ENCODE results near the gene ZRANB1. TPM values are rescaled to one million over a fixed set of nuclear protein-coding genes. Genes with fewer than 3 reads are reported as not detected.
A peak's percentile ranks its signal among the peaks of the same experiment; 100 is the strongest.
"Not testable (repeated sequence)": the region's sequence is repeated elsewhere in the genome, so short reads cannot be mapped to it uniquely, and the experiment has no call there.

The ZRANB1 gene
- total RNA-seq, 2 experiments from 2014 or later: 14.5 to 17.0 TPM

DNA sequence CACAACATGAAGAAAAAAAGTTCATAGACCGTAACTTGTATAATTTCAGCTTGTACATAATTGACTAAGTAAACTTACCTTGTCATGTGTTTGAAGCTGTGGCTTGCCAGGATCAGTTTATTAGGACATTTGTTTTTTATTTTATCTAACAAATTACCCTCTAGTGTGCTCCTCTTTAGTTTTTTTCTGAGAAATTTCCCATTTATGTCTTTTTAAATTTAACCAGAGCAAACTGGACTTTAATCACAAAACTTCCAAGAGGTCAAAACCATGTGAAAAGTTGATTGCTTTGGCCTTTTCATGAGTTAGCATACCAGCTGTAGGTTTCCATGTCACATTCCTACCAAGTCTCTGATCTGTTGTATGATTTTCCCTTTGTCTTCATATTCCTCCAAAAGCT is 42.5 kb downstream of the ZRANB1 start:
- Histone ChIP-seq H3K27ac (ENCODE audit: low read depth, low read length, poor library complexity, severe bottlenecking) (no peak overlapping the region), H3K36me3 (ENCODE audit: insufficient read depth, low read length) (peaks cover 70% of the 10 kb centered on the region), H3K4me3 (ENCODE audit: low read depth, low read length, poor library complexity, severe bottlenecking) (no peak overlapping the region), H3K4me2 (ENCODE audit: low read length) (no peak overlapping the region), H2AFZ (ENCODE audit: low read length) (no peak overlapping the region), H3K79me2 (ENCODE audit: insufficient read depth, low read depth, low read length) (peaks cover 13% of the 10 kb centered on the region), H3K4me1 (ENCODE audit: insufficient read depth, low read length, poor library complexity, severe bottlenecking) (peaks cover 25% of the 10 kb centered on the region), H3K9me2 (ENCODE audit: insufficient read depth, low read length) (no peaks in the 10 kb centered on the region), H4K20me1 (ENCODE audit: insufficient read depth, low read length) (no peaks in the 10 kb centered on the region), H3K9me3 (ENCODE audit: low read length) (no peaks in the 10 kb centered on the region)
- intact Hi-C loops (cut with micrococcal nuclease; ENCODE audit: unreplicated experiment): no loop called here
- ChIA-PET POLR2A (no interaction called here), CTCF (ENCODE audit: unreplicated experiment) (no interaction called here)
- TF ChIP-seq EZH2phosphoT487 (IDR thresholded peaks at IDR 0.05; ENCODE audit: borderline replicate concordance, low read depth, low read length): no peak
- TF ChIP-seq, protein P1, sequence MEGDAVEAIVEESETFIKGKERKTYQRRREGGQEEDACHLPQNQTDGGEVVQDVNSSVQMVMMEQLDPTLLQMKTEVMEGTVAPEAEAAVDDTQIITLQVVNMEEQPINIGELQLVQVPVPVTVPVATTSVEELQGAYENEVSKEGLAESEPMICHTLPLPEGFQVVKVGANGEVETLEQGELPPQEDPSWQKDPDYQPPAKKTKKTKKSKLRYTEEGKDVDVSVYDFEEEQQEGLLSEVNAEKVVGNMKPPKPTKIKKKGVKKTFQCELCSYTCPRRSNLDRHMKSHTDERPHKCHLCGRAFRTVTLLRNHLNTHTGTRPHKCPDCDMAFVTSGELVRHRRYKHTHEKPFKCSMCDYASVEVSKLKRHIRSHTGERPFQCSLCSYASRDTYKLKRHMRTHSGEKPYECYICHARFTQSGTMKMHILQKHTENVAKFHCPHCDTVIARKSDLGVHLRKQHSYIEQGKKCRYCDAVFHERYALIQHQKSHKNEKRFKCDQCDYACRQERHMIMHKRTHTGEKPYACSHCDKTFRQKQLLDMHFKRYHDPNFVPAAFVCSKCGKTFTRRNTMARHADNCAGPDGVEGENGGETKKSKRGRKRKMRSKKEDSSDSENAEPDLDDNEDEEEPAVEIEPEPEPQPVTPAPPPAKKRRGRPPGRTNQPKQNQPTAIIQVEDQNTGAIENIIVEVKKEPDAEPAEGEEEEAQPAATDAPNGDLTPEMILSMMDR (conservative IDR thresholded peaks at IDR 0.05; ENCODE audit: low read length): no peak
- BruUV-seq (replicated peaks): no TSS peak
- no peak for DNase-seq (ENCODE audit: low spot score)

DNA sequence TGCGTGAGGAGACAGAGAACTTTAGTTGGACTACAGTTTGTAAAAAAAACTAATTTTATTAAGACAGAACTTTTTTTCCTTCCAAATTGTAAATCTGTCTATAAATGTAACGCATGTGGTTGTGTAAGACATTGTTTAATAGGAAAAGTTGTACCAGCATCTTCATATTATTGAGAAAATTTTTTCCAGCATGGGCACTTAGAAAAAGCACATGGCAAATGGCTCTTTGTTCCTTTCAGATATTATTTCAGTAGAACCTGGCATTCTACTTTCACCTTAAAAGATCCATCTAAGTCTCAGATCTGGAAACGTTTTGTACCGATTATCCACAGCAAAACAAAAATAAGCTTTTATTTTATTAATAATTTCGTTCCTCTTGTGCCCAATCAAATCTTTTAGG is 43.2 kb downstream of the ZRANB1 start:
- BruUV-seq (replicated peaks): TSS peak; percentile 24
- no peak overlapping the region for H3K4me2 ChIP-seq (ENCODE audit: low read length)
- H3K9me3 ChIP-seq (ENCODE audit: low read length): no peaks in the 10 kb centered on the region
- H3K4me1 ChIP-seq (ENCODE audit: insufficient read depth, low read length, poor library complexity, severe bottlenecking): peaks cover 33% of the 10 kb centered on the region
- intact Hi-C loops (cut with micrococcal nuclease; ENCODE audit: unreplicated experiment): loop anchor here (5.0 kb wide), 1 partner anchor 68 kb away; no protein-coding TSS in a partner anchor
- H3K79me2 ChIP-seq (ENCODE audit: insufficient read depth, low read depth, low read length): peaks cover 9% of the 10 kb centered on the region; the same call in 1 of the 2 replicates
- H3K36me3 ChIP-seq (ENCODE audit: insufficient read depth, low read length): peaks cover 63% of the 10 kb centered on the region
- no peaks in the 10 kb centered on the region for H4K20me1 ChIP-seq (ENCODE audit: insufficient read depth, low read length)
- no peak overlapping the region for H3K27ac ChIP-seq (ENCODE audit: low read depth, low read length, poor library complexity, severe bottlenecking)
- CTCF ChIA-PET (ENCODE audit: unreplicated experiment): no interaction called here
- no peak for DNase-seq (ENCODE audit: low spot score)
- no peaks in the 10 kb centered on the region for H3K9me2 ChIP-seq (ENCODE audit: insufficient read depth, low read length)
- H2AFZ ChIP-seq (ENCODE audit: low read length): no peak overlapping the region
- TF ChIP-seq EZH2phosphoT487 (IDR thresholded peaks at IDR 0.05; ENCODE audit: borderline replicate concordance, low read depth, low read length): no peak
- TF ChIP-seq, protein P1 (conservative IDR thresholded peaks at IDR 0.05; ENCODE audit: low read length): no peak
- no peak overlapping the region for H3K4me3 ChIP-seq (ENCODE audit: low read depth, low read length, poor library complexity, severe bottlenecking)
- POLR2A ChIA-PET: interaction anchor here (0.7 kb wide), 1 partner anchor 10 kb away, joined by 3 read pairs; no protein-coding TSS in a partner anchor

DNA sequence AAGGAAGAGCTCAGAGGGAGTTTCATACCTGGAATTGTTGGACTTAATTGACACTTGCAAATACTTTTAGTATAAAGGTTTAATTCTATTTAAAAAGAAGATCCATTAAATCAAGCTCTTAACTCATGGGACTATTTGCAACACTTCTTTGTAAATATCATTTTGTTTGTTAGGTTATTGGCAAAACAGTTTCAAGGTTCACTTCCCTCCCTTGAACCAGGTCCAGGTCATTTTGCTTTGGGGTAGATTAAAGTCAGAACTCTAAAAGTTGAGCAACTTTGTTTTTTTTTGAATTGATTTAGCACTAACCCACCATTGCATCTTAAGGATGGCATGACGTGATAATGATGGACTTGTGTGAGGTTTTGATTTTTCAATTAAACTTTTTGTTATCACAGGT is 45.9 kb downstream of the ZRANB1 start:
- CTCF ChIA-PET (ENCODE audit: unreplicated experiment): no interaction called here
- no peaks in the 10 kb centered on the region for H3K79me2 ChIP-seq (ENCODE audit: insufficient read depth, low read depth, low read length)
- no peak for TF ChIP-seq EZH2phosphoT487 (IDR thresholded peaks at IDR 0.05; ENCODE audit: borderline replicate concordance, low read depth, low read length)
- TF ChIP-seq, protein P1 (conservative IDR thresholded peaks at IDR 0.05; ENCODE audit: low read length): no peak
- no peaks in the 10 kb centered on the region for H3K9me3 ChIP-seq (ENCODE audit: low read length)
- no TSS peak for BruUV-seq (replicated peaks)
- H3K4me2 ChIP-seq (ENCODE audit: low read length): peak overlapping the region; percentile 8; the same call in 1 of the 2 replicates
- intact Hi-C loops (cut with micrococcal nuclease; ENCODE audit: unreplicated experiment): loop anchor here (5.0 kb wide), 1 partner anchor 70 kb away; no protein-coding TSS in a partner anchor
- H3K4me1 ChIP-seq (ENCODE audit: insufficient read depth, low read length, poor library complexity, severe bottlenecking): peaks cover 38% of the 10 kb centered on the region
- peaks cover 54% of the 10 kb centered on the region for H3K36me3 ChIP-seq (ENCODE audit: insufficient read depth, low read length)
- POLR2A ChIA-PET: interaction anchor here (0.5 to 1.7 kb wide), 5 partner anchors 11 to 201 kb away, joined by 3 to 8 read pairs (median 4); no protein-coding TSS in a partner anchor
- no peaks in the 10 kb centered on the region for H3K9me2 ChIP-seq (ENCODE audit: insufficient read depth, low read length)
- DNase-seq (ENCODE audit: low spot score): no peak
- H4K20me1 ChIP-seq (ENCODE audit: insufficient read depth, low read length): no peaks in the 10 kb centered on the region
- peak overlapping the region; percentile 73 for H3K27ac ChIP-seq (ENCODE audit: low read depth, low read length, poor library complexity, severe bottlenecking)
- no peak overlapping the region for H2AFZ ChIP-seq (ENCODE audit: low read length)
- H3K4me3 ChIP-seq (ENCODE audit: low read depth, low read length, poor library complexity, severe bottlenecking): no peak overlapping the region

DNA sequence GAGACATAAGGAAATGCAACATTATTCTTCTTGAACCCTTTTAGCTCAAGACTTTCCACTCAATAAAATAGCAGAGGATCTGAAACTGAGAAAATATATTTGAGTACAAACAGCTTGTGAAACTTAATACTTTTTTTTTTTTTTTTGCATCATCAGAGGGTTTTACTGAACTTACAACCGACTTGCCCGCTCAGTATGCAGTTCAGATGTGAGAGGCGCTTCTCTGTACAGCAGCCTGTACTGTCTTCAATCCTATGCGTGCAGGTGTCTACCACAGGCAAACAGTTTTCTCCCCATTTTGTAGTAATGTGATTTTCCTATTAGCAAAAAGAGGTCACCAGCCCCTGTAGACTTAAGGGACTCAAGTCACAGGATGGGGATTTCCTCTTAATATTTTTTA is 46.8 kb downstream of the ZRANB1 start:
- H3K4me3 ChIP-seq (ENCODE audit: low read depth, low read length, poor library complexity, severe bottlenecking); H2AFZ ChIP-seq (ENCODE audit: low read length); H3K9me2 ChIP-seq (ENCODE audit: insufficient read depth, low read length); BruUV-seq (replicated peaks); H4K20me1 ChIP-seq (ENCODE audit: insufficient read depth, low read length); H3K79me2 ChIP-seq (ENCODE audit: insufficient read depth, low read depth, low read length); H3K9me3 ChIP-seq (ENCODE audit: low read length): not testable (repeated sequence)
- Histone ChIP-seq H3K4me1 (ENCODE audit: insufficient read depth, low read length, poor library complexity, severe bottlenecking) (peaks cover 33% of the 10 kb centered on the region), H3K36me3 (ENCODE audit: insufficient read depth, low read length) (peaks cover 44% of the 10 kb centered on the region), H3K27ac (ENCODE audit: low read depth, low read length, poor library complexity, severe bottlenecking) (peak overlapping the region; percentile 73), H3K4me2 (ENCODE audit: low read length) (peak overlapping the region; percentile 52; the same call in 1 of the 2 replicates)
- CTCF ChIA-PET (ENCODE audit: unreplicated experiment): interaction anchor here (0.6 kb wide), 2 partner anchors 76 to 581 kb away, joined by 3 read pairs; no protein-coding TSS in a partner anchor
- intact Hi-C loops (cut with micrococcal nuclease; ENCODE audit: unreplicated experiment): loop anchor here (5.0 kb wide), 1 partner anchor 71 kb away; no protein-coding TSS in a partner anchor
- POLR2A ChIA-PET: interaction anchor here (0.5 to 1.7 kb wide), 6 partner anchors 23 to 465 kb away, joined by 3 to 5 read pairs (median 3); no protein-coding TSS in a partner anchor
- peak; percentile 81 for DNase-seq (ENCODE audit: low spot score)

Data from OCI-LY7 (cell line).